IMR-90 (cell line): ENCODE data around the gene ST8SIA6. TPM values are rescaled to one million over a fixed set of nuclear protein-coding genes. Genes with fewer than 3 reads are reported as not detected.

Experiments used
- ATAC-seq: fragments of 200-7000 bp; cut with Tn5 transposase; 2 replicates; pipeline ENCODE4 v1.9.1; 2020; ENCODE audit warnings: low read depth, mild to moderate bottlenecking, moderate library complexity
- BruUV-seq: library from RNA; stranded (reverse); fragments of 400-500 nt; replicated peaks from 2 replicates; lab custom pipeline; 2021; lab: Mats Ljungman, UMichigan
- CTCF ChIA-PET: fragments of 300-600 bp; formaldehyde crosslinking; extraction: SDS; loops from one replicate; lab custom pipeline; 2021; ENCODE audit warnings: antibody characterized with exemption; lab: Yijun Ruan, JAX
- POLR2A ChIA-PET: fragments of 300-600 bp; sonication (Branson Sonifier 250); formaldehyde crosslinking; loops from one replicate; lab custom pipeline; 2022; ENCODE audit warnings: antibody characterized with exemption; ENCODE audit not compliant: unreplicated experiment; lab: Charles Lee
- DNase-seq: peaks from one replicate; pipeline ENCODE4 v3.0.0; 2013
- H2AFZ ChIP-seq: replicated peaks from 2 replicates; pipeline ENCODE3; 2013; ENCODE audit warnings: low read length, mild to moderate bottlenecking; ENCODE audit not compliant: poor library complexity
- H2AK5ac ChIP-seq: 2 replicates; pipeline ENCODE4 v1.6.1; 2013; ENCODE audit warnings: low read depth, low read length, inconsistent platforms
- H2AK9ac ChIP-seq: replicated peaks from 2 replicates; pipeline ENCODE3; 2013; ENCODE audit warnings: mild to moderate bottlenecking, low read depth, low read length, moderate library complexity; ENCODE audit not compliant: poor library complexity
- H2BK120ac ChIP-seq: 2 replicates; pipeline ENCODE4 v1.6.1; 2013; ENCODE audit warnings: low read depth, low read length, inconsistent platforms
- H2BK15ac ChIP-seq: 3 replicates; pipeline ENCODE4 v1.6.1; 2013; ENCODE audit warnings: low read depth, low read length, inconsistent platforms
- H2BK20ac ChIP-seq: 2 replicates; pipeline ENCODE4 v1.6.1; 2013; ENCODE audit warnings: low read depth, mild to moderate bottlenecking, inconsistent platforms, low read length, moderate library complexity
- H2BK5ac ChIP-seq: 2 replicates; pipeline ENCODE4 v1.6.1; 2013; ENCODE audit warnings: mild to moderate bottlenecking, low read depth, low read length, inconsistent platforms; ENCODE audit not compliant: poor library complexity, severe bottlenecking
- H3K14ac ChIP-seq: replicated peaks from 2 replicates; pipeline ENCODE4 v1.6.1; 2013; ENCODE audit warnings: low read depth, low read length, inconsistent platforms
- H3K18ac ChIP-seq: 2 replicates; pipeline ENCODE4 v1.6.1; 2013; ENCODE audit warnings: low read depth, low read length, control low read depth
- H3K23ac ChIP-seq: 2 replicates; pipeline ENCODE4 v1.6.1; 2013; ENCODE audit warnings: low read depth, low read length, inconsistent platforms
- H3K27ac ChIP-seq: 2 replicates; pipeline ENCODE4 v1.5.1; 2013; ENCODE audit warnings: mild to moderate bottlenecking, control low read depth, low read length; ENCODE audit not compliant: insufficient read depth
- H3K27me3 ChIP-seq: 2 replicates; pipeline ENCODE4 v1.6.1; 2013; ENCODE audit warnings: low read length; ENCODE audit not compliant: control insufficient read depth, insufficient read depth
- H3K36me3 ChIP-seq: 2 replicates; pipeline ENCODE4 v1.6.1; 2013; ENCODE audit warnings: low read length, mixed read lengths; ENCODE audit not compliant: control insufficient read depth, insufficient read depth
- H3K4ac ChIP-seq: 2 replicates; pipeline ENCODE4 v1.6.1; 2013; ENCODE audit warnings: low read depth, low read length, inconsistent platforms
- H3K4me1 ChIP-seq: 2 replicates; pipeline ENCODE4 v1.6.1; 2013; ENCODE audit warnings: low read length, mixed read lengths; ENCODE audit not compliant: control insufficient read depth, insufficient read depth
- H3K4me2 ChIP-seq: 2 replicates; pipeline ENCODE4 v1.6.1; 2013; ENCODE audit warnings: low read depth, mild to moderate bottlenecking, control low read depth, low read length, moderate library complexity
- H3K4me3 ChIP-seq: 2 replicates; pipeline ENCODE4 v1.5.1; 2013; ENCODE audit warnings: low read depth, mild to moderate bottlenecking, control low read depth, low read length, moderate library complexity; ENCODE audit not compliant: insufficient read depth
- H3K56ac ChIP-seq: 2 replicates; pipeline ENCODE4 v1.6.1; 2013; ENCODE audit warnings: low read length, inconsistent platforms; ENCODE audit not compliant: insufficient read depth; ENCODE audit errors: extremely low read depth
- H3K79me1 ChIP-seq, 2 experiments: 2 replicates each; pipeline ENCODE4 v1.6.1; 2013; ENCODE audit warnings: low read length in 2 of 2, inconsistent platforms in 1 of 2, low read depth in 1 of 2
- H3K9ac ChIP-seq: 2 replicates; pipeline ENCODE4 v1.6.1; 2013; ENCODE audit warnings: low read depth, low read length, control low read depth
- H3K9me1 ChIP-seq: 2 replicates; pipeline ENCODE4 v1.6.1; 2013; ENCODE audit warnings: low read length, inconsistent platforms; ENCODE audit not compliant: insufficient read depth
- H3K9me3 ChIP-seq: 2 replicates; pipeline ENCODE4 v1.6.1; 2013; ENCODE audit warnings: low read length; ENCODE audit not compliant: control insufficient read depth, insufficient read depth
- H4K20me1 ChIP-seq: 2 replicates; pipeline ENCODE4 v1.6.1; 2013; ENCODE audit warnings: low read length, inconsistent platforms; ENCODE audit not compliant: insufficient read depth
- H4K5ac ChIP-seq: 2 replicates; pipeline ENCODE4 v1.6.1; 2013; ENCODE audit warnings: mild to moderate bottlenecking, low read depth, low read length, control low read depth
- H4K8ac ChIP-seq, 2 experiments: 2 replicates each; pipeline ENCODE4 v1.6.1; 2013; ENCODE audit warnings: low read depth in 2 of 2, low read length in 2 of 2, control low read depth in 1 of 2, inconsistent platforms in 1 of 2
- H4K91ac ChIP-seq: 2 replicates; pipeline ENCODE4 v1.6.1; 2013; ENCODE audit warnings: low read depth, low read length, inconsistent platforms; ENCODE audit not compliant: insufficient read depth
- MXI1 ChIP-seq: IDR thresholded peaks from 2 replicates; pipeline ENCODE4 v1.6.1; 2012; ENCODE audit warnings: low read depth, mild to moderate bottlenecking, low read length, moderate library complexity, borderline replicate concordance
- RAD21 ChIP-seq: IDR thresholded peaks from 2 replicates; pipeline ENCODE4 v1.6.1; 2012; ENCODE audit warnings: low read length, improper control_type of control experiment
- SMC3 ChIP-seq: fragments of 150-350 bp; IDR thresholded peaks from 2 replicates; pipeline ENCODE4 v1.6.1; 2016; ENCODE audit warnings: low read depth, mild to moderate bottlenecking, antibody characterized with exemption, low read length, moderate library complexity
- WGBS, 2 experiments: methylation state at CpG; one replicate each; pipeline versions ENCODE4 v1.1.5 to v1.1.7; 2013; ENCODE audit warnings: missing lambda C conversion rate in 2 of 2; ENCODE audit not compliant: insufficient read length in 1 of 2; ENCODE audit errors: extremely low coverage in 2 of 2; 5-methylcytosine and 5-hydroxymethylcytosine counted together
- dilution Hi-C: fragments of 300-500 bp; cut with HindIII; formaldehyde crosslinking; loops from one replicate; pipeline ENCODE4 v1.14.3; 2018; ENCODE audit warnings: low sequenced_read_pairs; ENCODE audit not compliant: unreplicated experiment
- in situ Hi-C: fragments of 300-500 bp; cut with MboI; formaldehyde crosslinking; loops from 3 replicates; pipeline ENCODE4 v1.14.3; 2019; ENCODE audit warnings: low sequenced_read_pairs, inconsistent platforms, mixed read lengths
- intact Hi-C: fragments of 100-400 bp; cut with micrococcal nuclease; formaldehyde crosslinking; loops from 2 replicates; pipeline ENCODE4 v1.10.0; 2022
- polyA plus RNA-seq, 3 experiments: library from polyadenylated mRNA; depleted of rRNA; stranded (reverse); fragments of >200 nt; gene quantifications; 2 replicates each; pipeline ENCODE4 v1.2.3, GENCODE V29; 2012; ENCODE audit warnings: low replicate concordance in 1 of 3
- total RNA-seq: library from RNA; depleted of rRNA; stranded (reverse); fragments of >200 nt; gene quantifications from 2 replicates; pipeline ENCODE4 v1.2.3, GENCODE V29; 2012

ST8SIA6 gene
- total and polyA plus RNA-seq, 2 of the 4 experiments (the other 2 are of a cell fraction), result 0.10 to 0.18 TPM

GRCh38 chr10:17479015-17479615 lies 24.7 kb upstream of the ST8SIA6 start:
- H2AK9ac ChIP-seq, result no peak overlapping the region

More at GRCh38 chr10:17479015-17479615, 24.7 kb upstream of the ST8SIA6 start:
- no peak overlapping the region for H2AFZ ChIP-seq
- H3K4ac ChIP-seq, result no peak overlapping the region
- H3K4me1 ChIP-seq, result peaks cover 5% of the 10 kb centered on the region; the same call in 1 of the 2 replicates
- no peak overlapping the region for H2BK15ac ChIP-seq
- no peak overlapping the region for H4K5ac ChIP-seq
- no peak overlapping the region for H3K18ac ChIP-seq
- no peaks in the 10 kb centered on the region; the same call in 1 of the 2 replicates for H3K9me3 ChIP-seq
- DNase-seq, result no peak
- dilution Hi-C loops (no loop called here), intact Hi-C loops (loop anchor here (5.0 kb wide), 1 partner anchor 953 kb away; no protein-coding TSS in a partner anchor), in situ Hi-C loops (no loop called here)
- no peaks in the 10 kb centered on the region for H3K36me3 ChIP-seq
- no peak overlapping the region for H2BK5ac ChIP-seq
- H4K91ac ChIP-seq, result no peak overlapping the region
- H4K8ac ChIP-seq, result no peak overlapping the region
- no peak overlapping the region for H3K56ac ChIP-seq
- no peak overlapping the region for H3K14ac ChIP-seq
- no peaks in the 10 kb centered on the region for H4K20me1 ChIP-seq
- no peak overlapping the region for H3K9ac ChIP-seq
- no peak overlapping the region for H3K4me2 ChIP-seq
- no peak overlapping the region for H2AK5ac ChIP-seq
- WGBS, 2 experiments, result no CpG with 5 or more reads among the region's 4 CpGs
- H3K27me3 ChIP-seq, result no peaks in the 10 kb centered on the region
- H3K79me1 ChIP-seq, result no peaks in the 10 kb centered on the region
- no peak overlapping the region for H3K4me3 ChIP-seq
- no peak overlapping the region for H3K23ac ChIP-seq
- ATAC-seq, result no peak
- no peak overlapping the region for H3K27ac ChIP-seq
- ChIA-PET CTCF (no interaction called here), POLR2A (no interaction called here)
- H2BK120ac ChIP-seq, result no peak overlapping the region
- no TSS peak for BruUV-seq
- H2BK20ac ChIP-seq, result no peak overlapping the region
- H3K9me1 ChIP-seq, result no peaks in the 10 kb centered on the region; the same call in 1 of the 2 replicates
- TF ChIP-seq SMC3 (no peak), MXI1 (no peak), RAD21 (no peak)
